ENCODE data around the gene SNTG2. TPM values are rescaled to one million over a fixed set of nuclear protein-coding genes. Genes with fewer than 3 reads are reported as not detected.

SNTG2 gene
- total RNA-seq, 2 donors from 2014 or later, result 2.0 to 5.0 TPM

GRCh38 chr2:1283871-1284270, 333.2 kb downstream of the SNTG2 start:
- no peak overlapping the region for H3K27ac ChIP-seq
- H3K36me3 ChIP-seq, result no peaks in the 10 kb centered on the region
- WGBS, result 58% methylated on average over 10 of the region's 10 CpGs
- no peaks in the 10 kb centered on the region for H3K9me3 ChIP-seq
- TF ChIP-seq POLR2A (IDR thresholded peaks at IDR 0.05) (no peak), POLR2AphosphoS5 (IDR thresholded peaks at IDR 0.05) (no peak), CTCF (IDR thresholded peaks at IDR 0.05) (no peak)
- H3K4me3 ChIP-seq, result no peak overlapping the region
- no peaks in the 10 kb centered on the region for H3K4me1 ChIP-seq (replicated peaks)
- DNase-seq (ENCODE audit: low spot score), result no peak
- intact Hi-C loops (cut with DNase I), result no loop called here
- no peaks in the 10 kb centered on the region for H3K27me3 ChIP-seq (replicated peaks; ENCODE audit: insufficient read depth)

- no peak for DNase-seq (ENCODE audit: low spot score)
- H3K27me3 ChIP-seq (replicated peaks; ENCODE audit: insufficient read depth), result no peaks in the 10 kb centered on the region
- no peak for TF ChIP-seq CTCF (IDR thresholded peaks at IDR 0.05)
- TF ChIP-seq POLR2A (IDR thresholded peaks at IDR 0.05), result no peak
- TF ChIP-seq POLR2AphosphoS5 (IDR thresholded peaks at IDR 0.05), result no peak
- no peak overlapping the region for H3K4me3 ChIP-seq
- no peaks in the 10 kb centered on the region for H3K36me3 ChIP-seq
- WGBS, result 72% methylated on average over 4 of the region's 4 CpGs
- no peaks in the 10 kb centered on the region for H3K4me1 ChIP-seq (replicated peaks)
- intact Hi-C loops (cut with DNase I), result no loop called here
- H3K27ac ChIP-seq, result no peak overlapping the region
- no peaks in the 10 kb centered on the region for H3K9me3 ChIP-seq
These were observed 336.3 kb downstream of the SNTG2 start for GRCh38 chr2:1286929-1287328.

- Histone ChIP-seq H3K4me3 (no peak overlapping the region), H3K27me3 (replicated peaks; ENCODE audit: insufficient read depth) (no peaks in the 10 kb centered on the region), H3K4me1 (replicated peaks) (no peaks in the 10 kb centered on the region), H3K9me3 (no peaks in the 10 kb centered on the region), H3K27ac (no peak overlapping the region), H3K36me3 (no peaks in the 10 kb centered on the region)
- TF ChIP-seq POLR2AphosphoS5 (IDR thresholded peaks at IDR 0.05), result no peak
- TF ChIP-seq POLR2A (IDR thresholded peaks at IDR 0.05), result no peak
- TF ChIP-seq CTCF (IDR thresholded peaks at IDR 0.05), result no peak
- 89% methylated on average over 20 of the region's 20 CpGs for WGBS
- DNase-seq (ENCODE audit: low spot score), result no peak
- intact Hi-C loops (cut with DNase I), result no loop called here
These were observed 336.8 kb downstream of the SNTG2 start for GRCh38 chr2:1287427-1287826.

- H3K4me3 ChIP-seq, result no peak overlapping the region
- 81% methylated on average over 13 of the region's 13 CpGs for WGBS
- intact Hi-C loops (cut with DNase I), result no loop called here
- no peaks in the 10 kb centered on the region for H3K36me3 ChIP-seq
- no peak for TF ChIP-seq POLR2AphosphoS5 (IDR thresholded peaks at IDR 0.05)
- no peak for TF ChIP-seq POLR2A (IDR thresholded peaks at IDR 0.05)
- TF ChIP-seq CTCF (IDR thresholded peaks at IDR 0.05), result no peak
- no peaks in the 10 kb centered on the region for H3K4me1 ChIP-seq (replicated peaks)
- H3K27me3 ChIP-seq (replicated peaks; ENCODE audit: insufficient read depth), result no peaks in the 10 kb centered on the region
- no peaks in the 10 kb centered on the region for H3K9me3 ChIP-seq
- no peak for DNase-seq (ENCODE audit: low spot score)
- H3K27ac ChIP-seq, result no peak overlapping the region
These were observed 344.3 kb downstream of the SNTG2 start for GRCh38 chr2:1294900-1295299.

GRCh38 chr2:1295740-1296139, 345.1 kb downstream of the SNTG2 start:
- DNase-seq (ENCODE audit: low spot score), result no peak
- Histone ChIP-seq H3K27me3 (replicated peaks; ENCODE audit: insufficient read depth) (no peaks in the 10 kb centered on the region), H3K4me1 (replicated peaks) (no peaks in the 10 kb centered on the region), H3K36me3 (no peaks in the 10 kb centered on the region), H3K4me3 (no peak overlapping the region), H3K27ac (no peak overlapping the region), H3K9me3 (no peaks in the 10 kb centered on the region)
- no peak for TF ChIP-seq CTCF (IDR thresholded peaks at IDR 0.05)
- TF ChIP-seq POLR2AphosphoS5 (IDR thresholded peaks at IDR 0.05), result no peak
- no peak for TF ChIP-seq POLR2A (IDR thresholded peaks at IDR 0.05)
- intact Hi-C loops (cut with DNase I), result no loop called here
- WGBS, result 82% methylated on average over 9 of the region's 9 CpGs

Data from prostate gland (tissue), 2 donors.